Omental fat pad (tissue), 4 donors: ENCODE measurements around the gene DIP2B. TPM values are rescaled to one million over a fixed set of nuclear protein-coding genes. Genes with fewer than 3 reads are reported as not detected.

Experiments used
- ATAC-seq: fragments of 150-250 bp; one replicate; pipeline ENCODE4 v1.9.1; 2016; ENCODE audit warnings: mild to moderate bottlenecking, moderate library complexity; ENCODE audit not compliant: low FRiP score
- DNase-seq: peaks from one replicate; pipeline ENCODE4 v3.0.0-alpha.2; 2019; ENCODE audit warnings: low spot score
- CTCF ChIP-seq, 3 donors: fragments of 450-650 bp; IDR thresholded peaks; one replicate each; pipeline ENCODE4 v1.5.1; 2016 to 2017; ENCODE audit warnings: antibody characterized with exemption in 3 of 3, mild to moderate bottlenecking in 3 of 3, moderate library complexity in 2 of 3
- total RNA-seq, 4 donors: library from RNA; depleted of rRNA; stranded (reverse); fragments of >200 nt; gene quantifications; one replicate each; pipeline ENCODE4 v1.1.0, GENCODE V29; 2016

DIP2B gene
- total RNA-seq, 4 donors from 2014 or later, result 21.1 to 35.2 (median 24.4) TPM

- ATAC-seq (no peak), DNase-seq (no peak)
- TF ChIP-seq CTCF (IDR thresholded peaks at IDR 0.05), result no peak
These were observed 111.1 kb downstream of the DIP2B start for GRCh38 chr12:50615907-50616296.

- no peak for ATAC-seq
- TF ChIP-seq CTCF (IDR thresholded peaks at IDR 0.05), result no peak
- DNase-seq, result no peak
These were observed 112.9 kb downstream of the DIP2B start for GRCh38 chr12:50617657-50618056.

- DNase-seq, result no peak
- no peak for TF ChIP-seq CTCF (IDR thresholded peaks at IDR 0.05)
- ATAC-seq, result no peak
These were observed 114.3 kb downstream of the DIP2B start for GRCh38 chr12:50618864-50619609.

GRCh38 chr12:50619610-50619958 lies 114.8 kb downstream of the DIP2B start:
- DNase-seq, result no peak
- no peak for TF ChIP-seq CTCF (IDR thresholded peaks at IDR 0.05)
- no peak for ATAC-seq

GRCh38 chr12:50620109-50620977 lies 115.6 kb downstream of the DIP2B start:
- no peak for TF ChIP-seq CTCF (IDR thresholded peaks at IDR 0.05)
- DNase-seq (no peak), ATAC-seq (peak; percentile 47)

GRCh38 chr12:50620978-50621360 lies 116.2 kb downstream of the DIP2B start:
- DNase-seq (no peak), ATAC-seq (no peak)
- no peak for TF ChIP-seq CTCF (IDR thresholded peaks at IDR 0.05)
